HepG2 (cell line): Measurements from ENCODE around the gene KRT71. TPM values are rescaled to one million over a fixed set of nuclear protein-coding genes. Genes with fewer than 3 reads are reported as not detected.

Source experiments
- ATAC-seq: fragments of 200-7000 bp; cut with Tn5 transposase; 3 replicates; pipeline ENCODE4 v1.9.1; 2020; ENCODE audit warnings: mild to moderate bottlenecking, moderate library complexity
- BruUV-seq: library from RNA; stranded (reverse); fragments of 400-500 nt; replicated peaks from 2 replicates; lab custom pipeline; 2021; lab: Mats Ljungman, UMichigan
- CTCF ChIA-PET: fragments of 300-600 bp; formaldehyde crosslinking; extraction: SDS; loops from one replicate; lab custom pipeline; 2021; ENCODE audit warnings: low total read pairs, inconsistent platforms, low intra/inter-chr PET ratio; lab: Yijun Ruan, JAX
- POLR2A ChIA-PET: fragments of 350-600 bp; sonication (Branson Sonifier 250); formaldehyde crosslinking; loops from one replicate; lab custom pipeline; 2020; ENCODE audit warnings: antibody characterized with exemption, inconsistent platforms; lab: Yijun Ruan, JAX
- DNase-seq: peaks from one replicate; pipeline ENCODE4 v3.0.0-alpha.2; 2015; ENCODE audit warnings: low spot score
- FAIRE-seq: peaks from 3 replicates; lab custom pipeline; 2011; peaks lifted over from hg19 to GRCh38; lab: Jason Lieb, UNC
- H2AFZ ChIP-seq: one replicate; pipeline ENCODE4 v1.6.1; 2011; ENCODE audit warnings: low read length, inconsistent platforms
- H3K27ac ChIP-seq: fragments of 300-600 bp; 3 replicates; pipeline ENCODE4 v1.8.0; 2011; ENCODE audit warnings: mixed run types, mild to moderate bottlenecking, mixed read lengths, low read length, inconsistent platforms; ENCODE audit not compliant: insufficient read depth; ENCODE audit errors: extremely low read length
- H3K27me3 ChIP-seq, 2 experiments: fragments of 200-600 bp in 1 of 2; 2 replicates in 1 of 2; 3 replicates in 1 of 2; pipeline versions ENCODE4 v1.6.0 to v1.8.0; 2011; ENCODE audit warnings: low read length in 2 of 2, mild to moderate bottlenecking in 2 of 2, moderate library complexity in 2 of 2, inconsistent platforms in 1 of 2; ENCODE audit not compliant: insufficient read depth in 2 of 2, control insufficient read depth in 1 of 2
- H3K36me3 ChIP-seq, 2 experiments: fragments of 200-600 bp in 1 of 2; replicated peaks in 1 of 2; 2 replicates in 1 of 2; 3 replicates in 1 of 2; pipeline versions ENCODE4 v1.5.1 to v1.8.0; 2011; ENCODE audit warnings: low read length in 2 of 2, inconsistent platforms in 1 of 2; ENCODE audit not compliant: insufficient read depth in 2 of 2, control insufficient read depth in 1 of 2
- H3K4me1 ChIP-seq: 2 replicates; pipeline ENCODE4 v1.5.1; 2012; ENCODE audit warnings: low read length, inconsistent platforms; ENCODE audit not compliant: insufficient read depth
- H3K4me2 ChIP-seq: 2 replicates; pipeline ENCODE4 v1.6.0; 2011; ENCODE audit warnings: low read depth, low read length, inconsistent platforms
- H3K4me3 ChIP-seq, 3 experiments: fragments of 200-600 bp in 1 of 3; sonication (generic), shearing (Covaris generic) in 1 of 3; replicated peaks in 1 of 3; 2 replicates each; pipeline ENCODE4 v1.5.1; 2011 to 2016; ENCODE audit warnings: low read length in 3 of 3, inconsistent platforms in 2 of 3, low read depth in 2 of 3, mild to moderate bottlenecking in 2 of 3, control low read depth in 1 of 3, mixed read lengths in 1 of 3; ENCODE audit not compliant: insufficient read depth in 1 of 3
- H3K79me2 ChIP-seq: one replicate; pipeline ENCODE4 v1.6.1; 2011; ENCODE audit warnings: low read length, inconsistent platforms; ENCODE audit not compliant: insufficient read depth
- H3K9ac ChIP-seq: 2 replicates; pipeline ENCODE4 v1.6.0; 2011; ENCODE audit warnings: mild to moderate bottlenecking, low read depth, low read length, inconsistent platforms; ENCODE audit not compliant: insufficient read depth
- H3K9me3 ChIP-seq: 2 replicates; pipeline ENCODE4 v1.5.1; 2012; ENCODE audit warnings: mild to moderate bottlenecking, low read length
- H4K20me1 ChIP-seq: 2 replicates; pipeline ENCODE4 v1.6.0; 2011; ENCODE audit warnings: inconsistent platforms, mild to moderate bottlenecking, low read length, moderate library complexity; ENCODE audit not compliant: insufficient read depth
- EHMT2 ChIP-seq: fragments of 200-600 bp; sonication (generic); IDR thresholded peaks from 2 replicates; pipeline ENCODE4 v1.7.0; 2017; ENCODE audit warnings: antibody characterized with exemption, low read depth, low read length, borderline replicate concordance
- NFE2L1 ChIP-seq: sonication (generic); formaldehyde crosslinking; IDR thresholded peaks from 2 replicates; pipeline ENCODE4 v1.4.0; 2020; ENCODE audit warnings: missing genetic modification reagents, mild to moderate bottlenecking, borderline replicate concordance
- POLR2A ChIP-seq, 2 experiments: IDR thresholded peaks; 2 replicates each; pipeline ENCODE4 v1.6.1; 2011; ENCODE audit warnings: low read depth in 2 of 2, low read length in 2 of 2, mild to moderate bottlenecking in 1 of 2, moderate library complexity in 1 of 2; ENCODE audit not compliant: insufficient read depth in 1 of 2
- STAG1 ChIP-seq: sonication (generic); formaldehyde crosslinking; IDR thresholded peaks from 2 replicates; pipeline ENCODE4 v1.4.0; 2020; ENCODE audit warnings: missing genetic modification reagents
- ZNF432 ChIP-seq: sonication (generic); formaldehyde crosslinking; IDR thresholded peaks from 2 replicates; pipeline ENCODE4 v1.5.0; 2020; ENCODE audit warnings: missing genetic modification reagents, mild to moderate bottlenecking, borderline replicate concordance
- ZNF773 ChIP-seq: sonication (generic); formaldehyde crosslinking; IDR thresholded peaks from 2 replicates; pipeline ENCODE4 v1.4.0; 2020; ENCODE audit warnings: missing genetic modification reagents, borderline replicate concordance
- WGBS: methylation state at CpG from one replicate; pipeline ENCODE4 v1.1.6; 2017; ENCODE audit warnings: low lambda C conversion rate; 5-methylcytosine and 5-hydroxymethylcytosine counted together
- in situ Hi-C: cut with HindIII; loops from 2 replicates; pipeline ENCODE4 v1.10.0; 2017; ENCODE audit warnings: low pct_unique_long_range_greater_than_20kb; ENCODE audit not compliant: extremely low pct_ligation_motif_present
- intact Hi-C: fragments of 100-400 bp; cut with micrococcal nuclease; formaldehyde crosslinking; loops from one replicate; pipeline ENCODE4 v1.10.0; 2022; ENCODE audit not compliant: unreplicated experiment
- polyA plus RNA-seq, 8 experiments: library from polyadenylated mRNA; depleted of rRNA in 3 of 8; stranded (reverse) in 7 of 8; unstranded in 1 of 8; fragments of >200 nt; fragmentation: Illumina TruSeq in 4 of 8; extraction: Trizol in 4 of 8; gene quantifications; 2 replicates each; pipeline versions ENCODE4 v1.2.1 to v1.2.3, GENCODE V29; 2011 to 2016; ENCODE audit warnings: low read depth in 4 of 8, missing spikeins in 1 of 8, mixed read lengths in 1 of 8; ENCODE audit not compliant: insufficient read depth in 1 of 8
- total RNA-seq, 5 experiments: library from RNA; depleted of rRNA; stranded (reverse); fragments of >200 nt; fragmentation: Illumina TruSeq; extraction: Trizol; gene quantifications; 2 replicates each; pipeline ENCODE4 v1.2.3, GENCODE V29; 2016; ENCODE audit warnings: low read depth in 1 of 5
- TF ChIP-seq, protein P1 (sequence below): IDR thresholded peaks from 2 replicates; pipeline ENCODE4 v1.6.1; 2016
- TF ChIP-seq, protein P2 (sequence below): sonication (generic); formaldehyde crosslinking; IDR thresholded peaks from 2 replicates; pipeline ENCODE4 v1.5.0; 2020; ENCODE audit warnings: missing genetic modification reagents, mild to moderate bottlenecking, borderline replicate concordance
- TF ChIP-seq, protein P3 (sequence below): sonication (generic); formaldehyde crosslinking; IDR thresholded peaks from 2 replicates; pipeline ENCODE4 v1.5.0; 2020; ENCODE audit warnings: mild to moderate bottlenecking, missing genetic modification reagents
- TF ChIP-seq, protein P4 (sequence below): sonication (generic); formaldehyde crosslinking; IDR thresholded peaks from 2 replicates; pipeline ENCODE4 v1.4.0; 2020; ENCODE audit warnings: missing genetic modification reagents

KRT71 gene
- total and polyA plus RNA-seq, 2 of the 13 experiments (the other 11 are each of a cell fraction or from before 2014, with no cell fraction given) = not detected

DNA sequence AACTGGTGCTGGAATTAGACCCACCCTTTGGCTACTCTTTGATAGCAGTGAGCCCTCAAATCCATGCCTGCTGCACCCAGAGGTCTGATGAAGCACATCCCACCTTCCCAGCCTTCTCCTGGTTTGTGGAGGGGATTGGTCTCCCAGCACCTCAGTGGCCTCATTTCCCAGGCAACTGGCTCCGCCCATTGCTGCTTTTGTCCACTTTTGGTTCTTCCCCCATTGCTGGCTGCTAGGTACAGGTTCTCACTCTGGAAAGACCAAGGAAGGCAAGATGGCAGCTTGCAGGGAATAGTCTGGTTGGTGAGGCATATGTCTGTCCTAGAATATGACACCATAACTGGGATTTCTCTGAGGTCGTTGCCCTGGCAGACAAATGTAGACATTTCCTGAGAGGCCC is 22.6 kb downstream of the KRT71 start:
- CTCF ChIA-PET = no interaction called here
- POLR2A ChIA-PET = no interaction called here
- intact Hi-C loops = no loop called here

More for the DNA sequence above, 22.6 kb downstream of the KRT71 start:
- Histone ChIP-seq H3K79me2 (no peaks in the 10 kb centered on the region), H3K4me1 (no peaks in the 10 kb centered on the region), H3K36me3 (no peaks in the 10 kb centered on the region), H3K4me3 (no peak overlapping the region), H3K27me3 (peaks cover 3 to 14% of the 10 kb centered on the region in 2 experiments; a peak in 4 of 5 replicates), H2AFZ (no peak overlapping the region), H3K4me2 (no peak overlapping the region), H3K9me3 (no peaks in the 10 kb centered on the region), H3K9ac (no peak overlapping the region), H4K20me1 (no peaks in the 10 kb centered on the region), H3K27ac (no peak overlapping the region)
- no TSS peak for BruUV-seq
- no peak for DNase-seq
- TF ChIP-seq, protein P1, sequence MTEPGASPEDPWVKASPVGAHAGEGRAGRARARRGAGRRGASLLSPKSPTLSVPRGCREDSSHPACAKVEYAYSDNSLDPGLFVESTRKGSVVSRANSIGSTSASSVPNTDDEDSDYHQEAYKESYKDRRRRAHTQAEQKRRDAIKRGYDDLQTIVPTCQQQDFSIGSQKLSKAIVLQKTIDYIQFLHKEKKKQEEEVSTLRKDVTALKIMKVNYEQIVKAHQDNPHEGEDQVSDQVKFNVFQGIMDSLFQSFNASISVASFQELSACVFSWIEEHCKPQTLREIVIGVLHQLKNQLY (CRISPR knock-in tag) = no peak
- TF ChIP-seq STAG1 (no peak), NFE2L1 (no peak), ZNF773 (CRISPR knock-in tag) (no peak), POLR2A (IDR thresholded peaks at IDR 0.05; ENCODE audit: insufficient read depth in 1 of 2, low read depth in 2 of 2, low read length in 2 of 2) (no peak), ZNF432 (CRISPR knock-in tag) (no peak), EHMT2 (no peak)
- TF ChIP-seq, protein P2, sequence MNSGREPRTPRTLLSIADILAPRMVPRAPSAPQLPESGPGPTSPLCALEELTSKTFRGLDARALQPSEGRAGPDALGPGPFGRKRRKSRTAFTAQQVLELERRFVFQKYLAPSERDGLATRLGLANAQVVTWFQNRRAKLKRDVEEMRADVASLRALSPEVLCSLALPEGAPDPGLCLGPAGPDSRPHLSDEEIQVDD (CRISPR knock-in tag) = no peak
- TF ChIP-seq, protein P3, sequence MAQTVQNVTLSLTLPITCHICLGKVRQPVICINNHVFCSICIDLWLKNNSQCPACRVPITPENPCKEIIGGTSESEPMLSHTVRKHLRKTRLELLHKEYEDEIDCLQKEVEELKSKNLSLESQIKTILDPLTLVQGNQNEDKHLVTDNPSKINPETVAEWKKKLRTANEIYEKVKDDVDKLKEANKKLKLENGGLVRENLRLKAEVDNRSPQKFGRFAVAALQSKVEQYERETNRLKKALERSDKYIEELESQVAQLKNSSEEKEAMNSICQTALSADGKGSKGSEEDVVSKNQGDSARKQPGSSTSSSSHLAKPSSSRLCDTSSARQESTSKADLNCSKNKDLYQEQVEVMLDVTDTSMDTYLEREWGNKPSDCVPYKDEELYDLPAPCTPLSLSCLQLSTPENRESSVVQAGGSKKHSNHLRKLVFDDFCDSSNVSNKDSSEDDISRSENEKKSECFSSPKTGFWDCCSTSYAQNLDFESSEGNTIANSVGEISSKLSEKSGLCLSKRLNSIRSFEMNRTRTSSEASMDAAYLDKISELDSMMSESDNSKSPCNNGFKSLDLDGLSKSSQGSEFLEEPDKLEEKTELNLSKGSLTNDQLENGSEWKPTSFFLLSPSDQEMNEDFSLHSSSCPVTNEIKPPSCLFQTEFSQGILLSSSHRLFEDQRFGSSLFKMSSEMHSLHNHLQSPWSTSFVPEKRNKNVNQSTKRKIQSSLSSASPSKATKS (CRISPR knock-in tag) = no peak
- TF ChIP-seq, protein P4, sequence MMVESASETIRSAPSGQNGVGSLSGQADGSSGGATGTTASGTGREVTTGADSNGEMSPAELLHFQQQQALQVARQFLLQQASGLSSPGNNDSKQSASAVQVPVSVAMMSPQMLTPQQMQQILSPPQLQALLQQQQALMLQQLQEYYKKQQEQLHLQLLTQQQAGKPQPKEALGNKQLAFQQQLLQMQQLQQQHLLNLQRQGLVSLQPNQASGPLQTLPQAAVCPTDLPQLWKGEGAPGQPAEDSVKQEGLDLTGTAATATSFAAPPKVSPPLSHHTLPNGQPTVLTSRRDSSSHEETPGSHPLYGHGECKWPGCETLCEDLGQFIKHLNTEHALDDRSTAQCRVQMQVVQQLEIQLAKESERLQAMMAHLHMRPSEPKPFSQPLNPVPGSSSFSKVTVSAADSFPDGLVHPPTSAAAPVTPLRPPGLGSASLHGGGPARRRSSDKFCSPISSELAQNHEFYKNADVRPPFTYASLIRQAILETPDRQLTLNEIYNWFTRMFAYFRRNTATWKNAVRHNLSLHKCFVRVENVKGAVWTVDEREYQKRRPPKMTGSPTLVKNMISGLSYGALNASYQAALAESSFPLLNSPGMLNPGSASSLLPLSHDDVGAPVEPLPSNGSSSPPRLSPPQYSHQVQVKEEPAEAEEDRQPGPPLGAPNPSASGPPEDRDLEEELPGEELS (CRISPR knock-in tag) = no peak
- in situ Hi-C loops = loop anchor here (25.0 kb wide), 1 partner anchor 393 kb away; no protein-coding TSS in a partner anchor
- ATAC-seq = no peak
- no CpG with 5 or more reads among the region's 2 CpGs for WGBS
- no peak for FAIRE-seq
